HG03432 (cell line): ENCODE measurements around the gene AQP3.
"Not testable (repeated sequence)": the region's sequence is repeated elsewhere in the genome, so short reads cannot be mapped to it uniquely, and the experiment has no call there.

ENCODE experiments used
- ATAC-seq: cut with Tn5 transposase; IDR thresholded peaks from one replicate; pipeline ENCODE4 v1.9.1; 2021; ENCODE audit warnings: mild to moderate bottlenecking, moderate library complexity; ENCODE audit not compliant: unreplicated experiment

AQP3 gene

GRCh38 chr9:33443464-33444154 is 3.8 kb downstream of the AQP3 start:
- no peak for ATAC-seq

- ATAC-seq, result no peak
These were observed 4.3 kb downstream of the AQP3 start for GRCh38 chr9:33443047-33443446.

- ATAC-seq, result no peak
These were observed 5.3 kb downstream of the AQP3 start for GRCh38 chr9:33442125-33442524.

GRCh38 chr9:33440609-33441008 is 6.8 kb downstream of the AQP3 start:
- no peak for ATAC-seq

- ATAC-seq, result no peak
These were observed 7.2 kb downstream of the AQP3 start for GRCh38 chr9:33440204-33440603.

GRCh38 chr9:33439731-33440130 is 7.7 kb downstream of the AQP3 start:
- no peak for ATAC-seq

GRCh38 chr9:33438926-33439680 is 8.3 kb downstream of the AQP3 start:
- no peak for ATAC-seq

GRCh38 chr9:33437898-33438297 is 9.5 kb downstream of the AQP3 start:
- no peak for ATAC-seq

GRCh38 chr9:33437205-33437604 is 10.2 kb downstream of the AQP3 start:
- ATAC-seq, result no peak

- ATAC-seq, result no peak
These were observed 10.9 kb downstream of the AQP3 start for GRCh38 chr9:33436445-33436844.

- ATAC-seq, result no peak
These were observed 11.5 kb downstream of the AQP3 start for GRCh38 chr9:33435821-33436277.

- ATAC-seq, result no peak
These were observed 12.9 kb downstream of the AQP3 start for GRCh38 chr9:33434317-33435105.

- ATAC-seq, result no peak
These were observed 13.5 kb downstream of the AQP3 start for GRCh38 chr9:33433871-33434270.

- ATAC-seq, result no peak
These were observed 16.0 kb downstream of the AQP3 start for GRCh38 chr9:33431420-33431819.

GRCh38 chr9:33430942-33431341 is 16.5 kb downstream of the AQP3 start:
- no peak for ATAC-seq

- ATAC-seq, result no peak
These were observed 18.0 kb downstream of the AQP3 start for GRCh38 chr9:33429256-33429985.

GRCh38 chr9:33426843-33427293 is 20.5 kb downstream of the AQP3 start:
- no peak for ATAC-seq

- no peak for ATAC-seq
These were observed 22.3 kb downstream of the AQP3 start for GRCh38 chr9:33425128-33425533.

- ATAC-seq, result not testable (repeated sequence)
These were observed 22.9 kb downstream of the AQP3 start for GRCh38 chr9:33424492-33424891.

GRCh38 chr9:33424043-33424442 is 23.4 kb downstream of the AQP3 start:
- not testable (repeated sequence) for ATAC-seq
